Inferior parietal cortex (tissue), 1 donor: ENCODE results near the gene COL4A2.

ENCODE experiments used
- DNase-seq: peaks from one replicate; pipeline ENCODE4 v3.0.0-alpha.2; 2016; ENCODE audit errors: extremely low spot score

The COL4A2 gene

GRCh38 chr13:110272227-110272626 lies 34.9 kb upstream of the COL4A2 start:
- DNase-seq = no peak

GRCh38 chr13:110272651-110273050 lies 34.4 kb upstream of the COL4A2 start:
- DNase-seq = no peak

GRCh38 chr13:110273254-110273653 lies 33.8 kb upstream of the COL4A2 start:
- no peak for DNase-seq

GRCh38 chr13:110274687-110275086 lies 32.4 kb upstream of the COL4A2 start:
- no peak for DNase-seq

GRCh38 chr13:110275931-110276552 lies 31.0 kb upstream of the COL4A2 start:
- DNase-seq = no peak

- DNase-seq = no peak
Measured at GRCh38 chr13:110276553-110276950, 30.5 kb upstream of the COL4A2 start.

- DNase-seq = no peak
Measured at GRCh38 chr13:110277357-110277975, 29.6 kb upstream of the COL4A2 start.

GRCh38 chr13:110278859-110279258 lies 28.2 kb upstream of the COL4A2 start:
- DNase-seq = no peak

GRCh38 chr13:110279684-110280083 lies 27.4 kb upstream of the COL4A2 start:
- no peak for DNase-seq

GRCh38 chr13:110280231-110280813 lies 26.8 kb upstream of the COL4A2 start:
- DNase-seq = no peak

GRCh38 chr13:110280985-110281688 lies 25.9 kb upstream of the COL4A2 start:
- no peak for DNase-seq

GRCh38 chr13:110281736-110282135 lies 25.3 kb upstream of the COL4A2 start:
- no peak for DNase-seq

- DNase-seq = no peak
Measured at GRCh38 chr13:110282316-110282841, 24.7 kb upstream of the COL4A2 start.

GRCh38 chr13:110283736-110284517 lies 23.2 kb upstream of the COL4A2 start:
- no peak for DNase-seq

- no peak for DNase-seq
Measured at GRCh38 chr13:110284779-110285484, 22.2 kb upstream of the COL4A2 start.

- DNase-seq = no peak
Measured at GRCh38 chr13:110285991-110286832, 20.9 kb upstream of the COL4A2 start.

- no peak for DNase-seq
Measured at GRCh38 chr13:110286833-110287819, 20.0 kb upstream of the COL4A2 start.

GRCh38 chr13:110289174-110289573 lies 17.9 kb upstream of the COL4A2 start:
- no peak for DNase-seq

- DNase-seq = no peak
Measured at GRCh38 chr13:110289661-110290060, 17.4 kb upstream of the COL4A2 start.
